GM18868 (cell line): Measurements from ENCODE around the gene FAH.

Source experiments
- ATAC-seq: cut with Tn5 transposase; IDR thresholded peaks from one replicate; pipeline ENCODE4 v1.9.1; 2021; ENCODE audit warnings: mild to moderate bottlenecking, moderate library complexity; ENCODE audit not compliant: unreplicated experiment

FAH gene

DNA sequence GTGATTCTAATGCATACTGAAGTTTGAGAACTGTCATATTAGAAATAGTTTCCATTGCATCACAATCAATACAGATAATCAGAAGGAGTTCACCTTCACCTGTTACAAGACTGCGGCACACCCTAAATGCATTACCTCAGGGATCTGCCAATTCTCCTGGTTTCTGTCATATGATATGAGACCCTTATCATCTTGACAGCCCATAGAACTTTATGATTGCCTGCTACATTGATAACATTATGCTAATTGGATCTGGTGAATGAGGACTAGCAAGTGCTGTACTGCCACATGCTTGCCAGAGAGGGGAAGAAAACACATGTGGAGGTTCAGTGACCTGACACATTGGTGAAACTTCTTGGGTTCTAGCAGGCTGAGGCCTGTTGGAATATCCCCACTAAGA lies 41.4 kb downstream of the FAH start:
- ATAC-seq: no peak

DNA sequence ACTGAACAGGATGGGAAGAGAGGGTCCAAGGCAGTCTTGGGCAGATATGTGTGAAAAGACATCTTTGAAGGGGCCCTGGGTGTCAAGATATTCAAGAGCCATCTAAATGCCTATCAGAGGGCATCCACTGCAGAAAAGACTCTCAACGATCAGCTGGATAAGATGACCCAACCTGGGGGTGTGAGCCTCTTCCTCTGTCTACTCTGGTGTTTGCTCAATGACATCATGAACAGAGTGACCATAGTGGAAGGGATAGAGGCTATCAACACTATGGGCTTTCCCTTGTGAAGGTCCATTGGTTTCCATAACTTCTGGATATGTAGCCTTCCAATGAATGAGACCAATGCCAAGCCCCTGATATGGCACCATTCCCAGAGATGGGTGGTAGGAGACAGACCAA lies 42.1 kb downstream of the FAH start:
- ATAC-seq: no peak

DNA sequence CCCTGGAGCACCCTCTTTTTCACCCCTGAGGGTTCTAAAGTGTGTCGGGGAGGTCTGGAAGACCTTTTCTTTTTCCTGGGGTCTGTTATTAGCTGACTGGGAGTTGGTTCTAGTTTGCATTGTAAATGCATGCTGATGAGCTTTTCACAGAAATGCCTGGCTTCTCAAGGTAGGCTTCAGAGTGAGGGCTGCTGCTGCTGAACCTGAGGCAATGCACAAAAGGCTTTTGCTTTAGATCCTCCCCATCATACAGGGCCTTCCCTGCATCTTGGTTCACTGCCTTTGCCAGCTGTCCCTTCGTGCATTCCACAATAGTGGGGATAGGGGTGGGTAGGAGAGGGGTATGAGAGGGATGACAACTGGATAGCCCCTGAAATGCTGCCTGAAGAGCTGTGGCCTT lies 46.6 kb downstream of the FAH start:
- no peak for ATAC-seq

DNA sequence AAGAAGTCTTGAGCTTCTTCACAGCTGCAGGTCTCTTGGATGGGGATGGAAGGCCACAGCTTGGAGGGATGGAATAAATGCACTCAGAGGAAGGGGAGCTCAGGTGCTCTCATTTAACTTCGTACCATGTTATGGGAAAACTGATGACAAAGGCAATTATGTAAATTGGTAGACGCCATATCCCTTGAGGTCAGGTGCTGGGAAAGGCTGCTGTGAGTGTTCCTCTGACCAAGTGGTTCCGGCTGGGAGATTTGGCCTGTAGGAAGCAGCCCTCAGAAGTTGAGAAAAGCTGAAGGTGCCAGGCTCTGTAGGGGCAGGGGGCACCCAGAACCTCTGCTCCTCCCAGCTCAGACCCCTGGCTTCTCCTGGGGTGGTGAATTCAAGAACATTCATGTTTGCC lies 47.1 kb downstream of the FAH start:
- no peak for ATAC-seq

DNA sequence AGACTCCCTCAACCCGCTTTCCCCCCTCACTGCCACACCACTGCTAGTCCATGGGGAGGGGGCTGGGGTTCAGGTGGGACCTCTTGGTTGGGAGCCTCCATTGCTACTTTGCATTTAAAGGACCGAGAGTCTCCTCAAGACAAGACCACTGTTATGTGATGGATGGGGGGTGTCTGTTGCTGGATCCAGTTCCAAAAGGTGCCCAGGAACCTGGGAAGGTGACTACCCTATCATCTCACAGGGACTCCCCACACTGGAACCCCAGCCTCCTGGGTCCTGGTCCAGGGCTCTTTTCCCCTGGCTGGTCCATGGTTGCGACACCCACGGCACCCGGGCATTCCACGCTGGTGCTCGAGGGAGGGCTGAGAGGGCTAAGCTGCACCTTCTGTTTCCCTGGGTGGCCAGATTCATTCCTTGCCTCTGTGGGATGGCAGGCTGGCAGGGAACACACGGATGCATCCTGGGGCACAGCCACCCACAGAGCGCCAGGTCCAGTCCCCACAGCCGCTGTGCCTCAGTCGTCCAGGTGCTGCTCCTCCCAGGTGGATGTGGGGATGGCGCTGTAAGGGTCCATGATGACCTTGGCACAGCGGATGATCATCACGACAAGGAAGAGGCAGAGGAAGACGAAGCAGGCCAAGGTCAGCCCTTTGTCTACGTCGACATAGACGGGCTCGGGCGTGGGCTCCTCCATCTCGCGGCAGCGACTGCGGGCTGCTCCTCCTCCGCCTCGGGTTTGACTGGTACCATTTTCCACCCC lies 48.6 kb downstream of the FAH start:
- no peak for ATAC-seq

DNA sequence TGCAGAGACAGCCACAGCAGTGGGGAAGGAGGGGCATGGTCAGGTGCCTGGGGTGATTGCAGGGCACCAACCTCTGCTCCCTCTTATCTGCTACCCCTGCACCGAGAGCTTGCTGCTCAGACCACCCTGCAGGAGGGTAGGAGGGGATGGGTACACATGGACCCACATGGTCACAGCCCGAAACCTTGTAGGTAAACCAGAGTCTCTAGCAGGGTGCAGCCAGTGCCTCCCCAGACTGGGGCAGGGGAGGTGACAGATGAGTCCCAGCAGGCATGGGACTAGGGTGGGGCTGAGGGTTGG lies 49.2 kb downstream of the FAH start:
- no peak for ATAC-seq

DNA sequence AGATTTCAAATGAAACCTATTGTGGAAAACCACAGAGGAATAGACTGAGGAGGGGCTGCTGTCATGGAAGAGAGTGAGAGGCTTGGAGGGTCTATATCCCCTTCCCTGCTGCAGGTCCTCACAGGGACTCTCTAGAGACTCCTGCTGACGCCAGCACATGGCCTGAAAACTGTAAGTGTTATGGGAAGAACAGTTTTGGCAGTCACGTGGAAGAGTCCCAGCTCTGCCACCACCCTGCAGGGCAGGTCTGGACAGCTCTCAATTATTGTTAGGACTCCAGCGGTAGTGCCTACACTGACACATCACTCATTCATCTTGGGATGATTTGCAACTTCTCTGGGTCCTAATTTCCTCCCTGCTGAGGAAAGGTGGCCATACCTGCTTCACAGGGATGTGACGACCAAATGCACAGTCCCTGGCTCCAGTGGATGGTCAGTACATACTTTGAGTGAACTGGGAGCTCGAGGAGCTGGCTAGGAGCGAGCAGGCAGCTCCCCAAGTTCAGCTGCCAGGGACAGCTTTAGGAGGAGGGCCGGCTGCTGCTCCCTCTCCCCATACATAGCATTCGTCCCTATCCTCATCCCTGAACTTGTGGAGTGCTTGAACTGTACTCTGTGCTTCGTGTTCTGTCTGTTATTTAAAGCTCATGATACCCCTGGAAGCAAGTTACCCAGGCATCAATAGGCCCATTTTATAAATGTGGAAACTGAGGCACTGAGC lies 50.0 kb downstream of the FAH start:
- ATAC-seq: no peak

DNA sequence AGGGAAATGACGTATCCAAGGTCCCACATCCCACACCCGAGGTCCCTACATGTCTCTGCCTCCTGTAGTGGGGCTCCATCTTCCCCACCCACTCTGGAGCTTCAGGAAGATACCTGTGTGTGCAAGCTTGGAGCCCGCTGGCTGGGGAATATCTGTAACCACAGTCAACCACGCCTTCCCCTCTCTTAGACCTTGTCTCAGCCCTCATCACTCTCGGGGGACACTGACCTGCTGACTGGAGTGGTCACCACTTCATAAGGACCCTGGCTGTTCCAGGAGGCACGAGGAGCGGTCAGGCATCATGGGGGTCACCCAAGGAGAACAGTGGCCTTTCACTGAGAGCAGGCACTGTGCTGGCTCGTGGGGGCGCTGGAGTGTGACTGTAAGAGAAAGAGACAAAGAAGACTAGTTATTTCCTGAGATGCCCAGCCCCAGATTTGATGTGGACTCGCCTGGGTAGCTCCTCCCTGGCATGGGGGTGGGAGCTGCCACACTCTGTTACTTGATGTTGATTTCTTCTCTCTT lies 50.6 kb downstream of the FAH start:
- ATAC-seq: no peak

DNA sequence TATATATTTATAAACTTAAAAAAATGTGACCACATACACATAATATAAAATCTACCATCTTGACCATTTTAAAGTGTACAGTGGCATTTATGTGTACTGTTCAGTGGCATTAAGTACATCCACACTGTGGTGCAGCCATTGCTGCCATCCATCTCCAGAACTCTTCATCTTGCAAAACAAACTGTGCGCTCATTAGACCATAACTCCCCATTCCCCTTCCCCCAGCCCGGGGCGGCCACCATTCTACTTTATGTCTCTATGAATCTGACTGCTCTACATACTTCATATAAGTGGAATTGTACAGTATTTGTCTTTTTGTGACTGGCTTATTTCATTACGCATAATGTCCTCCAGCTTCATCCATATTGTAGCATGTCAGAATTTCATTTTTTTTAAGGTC lies 51.4 kb downstream of the FAH start:
- no peak for ATAC-seq

DNA sequence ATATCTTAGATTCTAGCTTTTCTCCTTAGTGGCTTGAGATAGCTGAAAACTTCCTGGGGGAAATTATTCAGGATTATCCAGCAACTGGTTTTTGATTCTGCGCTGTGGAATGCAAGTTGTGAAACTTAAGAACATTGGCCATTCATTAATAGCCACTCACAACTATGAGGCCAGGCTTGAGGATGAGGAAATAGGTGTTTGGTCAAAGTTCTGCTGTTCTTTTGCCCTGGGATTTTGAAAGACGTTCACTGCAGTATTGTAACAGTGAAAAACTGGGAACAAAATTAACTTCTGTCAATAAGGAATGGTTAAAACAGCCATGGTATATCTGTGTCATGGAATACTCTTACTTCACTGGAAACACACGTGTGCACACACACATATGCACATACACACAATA lies 55.1 kb downstream of the FAH start:
- ATAC-seq: no peak

DNA sequence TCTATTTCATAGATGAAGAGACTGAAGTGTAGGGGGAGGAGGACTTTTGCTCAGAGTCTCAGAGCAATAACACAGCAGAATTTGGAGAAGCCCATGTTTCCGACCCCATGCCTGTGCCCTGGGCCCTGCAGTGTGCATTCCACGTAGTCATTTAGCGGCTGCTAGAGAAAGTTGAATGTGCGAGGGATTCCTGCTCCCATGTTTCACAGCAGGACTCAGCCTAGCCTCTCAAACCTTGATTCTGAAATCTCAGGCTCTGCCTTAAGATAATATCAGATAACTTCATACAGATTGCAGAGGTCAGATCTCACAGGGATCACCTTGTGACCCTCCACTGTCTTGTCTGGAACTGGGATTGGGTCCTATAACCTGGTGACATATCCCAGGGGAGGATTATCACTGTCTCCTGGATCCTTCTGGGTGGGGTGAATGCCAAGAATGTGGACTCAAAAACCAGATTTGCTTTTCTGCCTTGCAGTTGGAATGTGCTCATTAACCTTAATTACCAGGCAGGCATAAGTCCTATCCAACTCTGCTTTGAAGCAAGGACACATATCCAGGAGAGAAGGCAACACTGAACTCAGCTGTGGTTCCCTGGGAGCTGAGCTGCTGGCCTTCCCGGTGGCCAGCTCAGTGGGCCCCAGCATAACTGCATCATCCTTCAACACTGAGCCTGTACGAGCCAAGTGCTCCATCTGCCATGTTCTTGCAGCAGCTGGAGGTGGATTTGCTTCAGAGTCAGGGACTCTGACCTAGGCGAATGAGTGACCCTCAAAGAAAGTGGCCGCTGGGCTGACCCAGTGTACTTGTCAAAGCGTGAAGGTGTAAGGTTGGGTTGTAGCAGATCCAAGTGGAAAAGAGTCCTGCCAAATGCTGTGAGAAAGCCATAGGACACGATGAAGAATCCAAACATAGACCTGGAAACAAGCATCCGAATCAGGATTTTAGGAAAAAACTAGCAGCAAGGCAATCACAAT lies 56.2 kb downstream of the FAH start:
- ATAC-seq: no peak

DNA sequence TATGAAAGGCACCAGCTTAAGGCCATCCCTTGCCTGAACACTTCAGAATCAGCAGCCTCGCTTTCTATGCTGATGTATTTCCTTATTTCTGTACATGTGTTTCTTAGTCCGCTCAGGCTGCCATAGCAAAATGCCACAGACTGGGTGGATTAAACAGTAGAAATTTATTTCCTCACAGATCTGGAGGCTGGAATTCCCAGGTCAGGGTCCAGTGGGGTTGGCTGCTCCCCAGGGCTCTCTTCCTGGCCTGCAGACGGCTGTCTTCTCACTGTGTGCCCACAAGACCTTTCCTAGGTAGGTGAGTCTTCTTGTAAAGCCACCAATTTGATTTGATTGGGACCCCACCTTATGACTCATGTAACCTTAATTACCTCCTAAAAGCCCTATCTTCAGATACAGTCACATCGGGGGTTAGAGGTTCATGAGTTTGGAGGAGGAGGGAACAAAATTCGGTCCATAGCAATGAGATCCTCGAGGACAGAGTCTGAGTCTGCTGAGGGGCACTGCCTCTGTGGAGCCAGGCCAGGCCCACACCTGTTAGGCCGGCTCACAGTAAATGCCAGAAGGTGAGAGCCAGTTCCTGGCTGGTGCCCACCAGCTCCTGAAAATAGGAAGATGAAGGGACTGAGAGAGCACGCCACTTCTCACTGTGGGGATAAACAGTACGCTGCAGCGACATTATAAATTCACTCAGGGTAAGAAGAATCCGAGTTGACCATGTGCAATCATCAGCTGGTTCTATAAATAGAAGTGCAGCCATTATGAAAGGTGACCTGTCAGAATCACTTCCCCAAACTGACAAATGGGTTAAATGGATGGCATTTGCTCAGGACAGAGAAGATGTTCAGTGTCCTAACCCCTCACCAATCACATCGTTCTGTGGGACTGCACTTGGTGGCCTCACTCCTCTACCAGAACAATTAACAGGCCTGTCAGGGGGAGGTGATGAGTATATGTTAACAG lies 58.1 kb downstream of the FAH start:
- ATAC-seq: peak; percentile 50

DNA sequence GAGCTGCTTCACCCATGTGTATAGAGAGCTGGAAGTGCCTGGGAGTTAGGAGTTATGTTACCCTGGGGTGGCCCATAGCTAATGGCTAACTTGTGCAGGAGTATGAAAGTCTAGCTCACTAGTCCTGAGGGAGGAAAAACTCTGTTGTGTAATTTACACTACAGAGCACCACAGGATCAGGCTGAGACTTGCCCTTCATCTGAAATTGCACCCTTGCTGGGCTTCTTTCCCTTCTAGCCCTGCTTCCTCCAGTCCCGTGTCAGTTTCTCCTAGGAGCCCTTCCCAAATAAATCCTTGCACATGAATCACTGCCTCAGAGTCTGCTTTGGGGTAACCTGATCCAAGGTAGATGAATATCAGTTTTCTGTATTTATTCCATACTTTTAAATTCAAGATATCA lies 59.2 kb downstream of the FAH start:
- no peak for ATAC-seq

DNA sequence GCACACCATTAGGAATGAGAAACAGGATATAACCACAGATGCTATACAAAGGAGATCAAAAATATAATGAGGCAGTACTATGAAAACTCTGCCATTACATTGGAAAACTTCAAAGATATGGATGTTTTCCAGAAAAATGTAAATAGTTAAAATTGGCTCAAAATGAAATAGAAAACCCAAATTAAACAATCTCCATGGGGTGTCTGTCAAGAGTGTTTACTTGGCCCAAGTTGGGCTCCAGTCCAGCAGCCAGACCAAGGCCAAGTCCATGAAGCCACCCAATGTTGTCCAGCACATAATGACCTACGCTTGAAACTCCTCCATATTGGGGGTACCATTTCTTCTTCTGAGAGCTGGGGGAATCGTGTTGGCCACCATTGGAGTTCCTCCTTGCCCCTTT lies 62.1 kb downstream of the FAH start:
- ATAC-seq: no peak

DNA sequence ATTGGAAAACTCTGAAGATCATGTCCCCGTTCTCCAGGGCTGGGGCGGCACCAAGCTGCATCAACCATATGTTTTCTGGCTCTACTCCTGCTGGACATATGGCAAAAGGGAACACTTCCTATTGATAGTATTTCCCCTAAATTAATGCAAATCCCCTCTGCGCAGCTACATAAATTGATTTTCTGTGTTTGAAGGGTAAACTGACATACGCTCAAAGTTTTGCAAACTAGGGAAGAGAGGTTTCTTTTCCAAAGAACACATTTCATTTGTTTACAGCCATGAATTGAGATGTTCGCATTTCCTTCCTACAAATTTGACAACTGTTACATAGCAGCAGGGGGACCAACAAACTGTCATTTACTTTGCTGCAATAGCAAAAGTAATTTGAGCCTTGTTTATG lies 63.3 kb downstream of the FAH start:
- no peak for ATAC-seq

DNA sequence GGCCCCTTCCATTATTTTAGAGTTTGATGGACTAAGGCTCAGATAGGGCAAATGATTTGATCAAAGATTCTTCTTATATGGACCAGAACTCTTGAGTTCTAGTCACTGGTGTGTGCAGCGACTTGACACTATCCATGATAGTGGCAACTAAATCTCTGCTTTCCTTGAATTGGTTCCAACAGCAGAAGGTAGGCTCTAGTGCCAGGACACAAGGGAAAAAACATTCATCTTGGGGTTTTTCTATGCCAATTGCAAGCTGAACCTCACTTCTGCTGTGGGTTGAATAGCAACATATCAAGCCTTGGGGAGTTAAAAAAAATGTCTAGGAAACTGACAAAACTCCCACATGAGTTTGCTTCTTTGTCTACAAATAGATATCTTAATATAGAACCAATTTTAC lies 64.1 kb downstream of the FAH start:
- no peak for ATAC-seq

DNA sequence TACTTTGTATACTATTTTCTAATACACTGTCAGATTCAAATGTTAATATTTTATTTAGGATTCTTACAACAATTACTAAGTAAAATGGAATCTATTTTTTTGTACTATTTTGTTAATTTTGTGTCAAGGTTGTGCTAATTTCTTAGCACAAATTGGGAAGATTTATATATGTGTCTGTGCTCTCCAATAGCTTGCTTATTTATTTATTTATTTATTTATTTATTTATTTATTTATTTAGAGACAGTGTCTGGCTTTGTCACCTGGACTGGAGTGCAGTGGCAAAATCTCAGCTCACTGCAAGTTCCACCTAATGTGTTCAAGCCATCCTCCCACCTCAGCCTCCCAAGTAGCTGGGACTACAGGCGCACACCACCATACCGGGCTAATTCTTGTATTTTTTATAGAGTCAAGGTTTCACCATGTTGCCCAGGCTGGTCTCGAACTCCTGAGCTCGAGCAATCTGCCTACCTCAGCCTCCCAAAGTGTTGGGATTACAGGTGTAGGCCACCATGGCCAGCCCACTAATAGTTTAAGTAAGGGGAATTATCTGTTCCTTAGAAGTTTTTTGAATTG lies 64.6 kb downstream of the FAH start:
- ATAC-seq: no peak

DNA sequence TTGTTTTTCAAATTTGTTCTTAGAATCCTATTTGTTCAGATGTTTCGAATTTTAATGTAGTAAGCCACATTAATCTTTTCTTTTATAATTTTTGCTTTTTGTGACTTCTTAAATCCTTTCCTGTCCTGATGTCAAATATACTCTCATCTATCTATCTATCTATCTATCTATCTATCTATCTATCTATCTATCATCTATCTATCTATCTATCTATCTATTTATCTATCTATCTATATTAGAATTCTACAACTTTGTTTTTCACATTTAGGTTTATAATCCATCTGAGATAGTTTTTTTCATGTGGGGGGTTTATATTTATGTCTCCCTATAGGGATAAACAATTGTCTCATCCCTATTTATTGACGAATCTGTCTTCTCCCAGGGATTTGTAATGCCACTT lies 67.2 kb downstream of the FAH start:
- no peak for ATAC-seq

DNA sequence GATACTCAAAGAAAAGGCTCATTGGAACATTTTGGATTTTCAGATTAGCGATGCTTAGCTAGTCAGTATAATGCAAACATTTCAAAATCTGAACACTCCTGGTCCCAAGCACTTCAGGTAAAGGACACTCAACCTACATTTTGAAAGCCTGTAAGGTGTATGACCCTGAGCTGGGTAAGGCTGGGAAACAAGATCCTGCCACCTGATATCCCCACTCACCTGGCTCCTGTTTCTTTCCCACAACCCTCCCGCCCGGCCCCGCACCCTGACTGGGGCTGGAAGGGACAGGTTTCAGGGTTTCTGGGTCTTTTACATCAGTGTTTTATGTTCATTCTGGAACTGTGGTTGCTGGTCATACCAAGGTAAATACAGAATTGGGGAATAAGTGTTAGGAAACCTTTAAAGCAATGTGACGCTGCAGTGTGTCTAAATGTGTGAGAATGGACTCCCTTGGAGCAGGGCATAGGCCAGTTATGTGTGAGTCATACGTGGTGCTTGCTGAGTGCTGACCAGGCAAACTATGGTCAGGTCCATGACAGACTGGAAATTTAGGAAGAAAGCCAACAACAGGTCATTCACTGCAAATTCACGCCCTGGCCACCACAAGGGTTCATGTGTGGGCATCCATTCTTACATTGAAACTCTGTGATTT lies 76.3 kb downstream of the FAH start:
- no peak for ATAC-seq

DNA sequence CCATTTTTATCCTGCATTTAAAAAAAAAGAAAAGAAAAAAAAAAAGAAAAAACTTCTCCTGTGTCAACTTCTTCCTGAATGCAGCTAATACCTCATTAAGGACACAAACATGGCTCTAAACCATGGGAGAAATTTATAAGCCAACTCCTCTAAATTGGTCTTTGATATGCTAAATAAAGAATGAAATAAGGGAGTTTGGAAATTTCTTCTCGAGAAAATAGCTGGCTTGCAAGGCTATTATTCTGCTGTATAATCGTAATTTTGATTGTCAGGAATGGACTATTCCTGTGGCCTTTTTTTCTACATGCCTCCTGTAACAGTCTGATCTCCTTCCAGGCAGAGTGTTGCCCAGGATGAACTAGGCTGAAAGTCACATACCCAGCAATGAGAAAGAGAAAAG lies 78.6 kb downstream of the FAH start:
- ATAC-seq: no peak
